ENCODE results near the gene OARD1. TPM values are rescaled to one million over a fixed set of nuclear protein-coding genes. Genes with fewer than 3 reads are reported as not detected.

The OARD1 gene
- total and polyA plus RNA-seq, 10 of the 15 experiments (the other 5 are each of a cell fraction or from before 2014, with no cell fraction given) = 19.0 to 63.5 (median 43.6) TPM

DNA sequence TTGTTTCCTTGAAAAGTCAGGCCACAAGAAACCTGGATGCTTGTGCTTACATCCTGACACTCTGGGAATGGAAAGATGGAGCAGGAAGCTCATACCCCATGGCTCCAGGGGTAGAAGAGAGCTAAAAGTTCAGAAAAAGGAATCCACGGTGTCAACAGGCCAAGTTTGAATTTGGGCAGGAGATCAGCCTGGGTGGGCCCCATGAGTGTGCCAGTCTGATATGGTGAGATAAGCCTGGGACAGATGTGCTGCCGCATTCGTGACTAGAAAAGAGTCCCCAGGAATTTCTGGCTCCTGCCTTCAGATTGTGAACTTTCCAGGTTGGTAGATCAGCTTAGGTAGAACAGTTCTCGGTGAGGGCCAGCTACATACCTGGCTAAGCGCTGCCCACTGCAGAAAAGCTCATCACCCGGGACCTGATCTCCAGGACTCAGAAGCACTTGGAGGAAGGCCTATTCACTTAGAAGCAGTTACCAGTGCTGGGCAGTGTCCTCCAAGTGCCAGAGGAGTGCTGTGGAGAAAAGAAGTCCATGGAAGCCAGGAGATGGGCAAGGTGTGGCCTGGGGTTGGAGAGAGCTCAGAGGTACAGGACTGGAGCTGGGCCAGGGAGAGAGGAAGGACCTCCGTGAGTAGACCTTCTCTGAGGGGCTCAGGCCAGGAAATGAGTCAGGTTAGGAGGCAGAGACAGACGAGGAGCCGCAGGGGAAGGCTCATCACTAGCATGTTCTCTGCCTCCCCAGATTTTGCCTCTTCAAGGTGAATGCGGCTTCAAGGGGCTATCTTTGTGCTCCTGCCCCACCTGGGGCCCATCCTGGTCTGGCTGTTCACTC, 29.7 kb downstream of the OARD1 start, which contains the start of gene TSPO2:
Gene TSPO2 (plus strand): TSS at position 242 of the 830 bp plus-strand sequence. CDS start 519 bp downstream, at position 761.
- FAIRE-seq = no peak
- no peak for TF ChIP-seq MEF2A (IDR thresholded peaks at IDR 0.05; ENCODE audit: insufficient read depth, low read depth, low read length)
- TF ChIP-seq KLF5 (IDR thresholded peaks at IDR 0.05; ENCODE audit: partially characterized antibody) = no peak
- H3K9me3 ChIP-seq (replicated peaks; ENCODE audit: control insufficient read depth, insufficient read depth, low read length) = no peaks in the 10 kb centered on the region
- H3K79me2 ChIP-seq (ENCODE audit: control insufficient read depth, insufficient read depth, low read length) = no peaks in the 10 kb centered on the region
- H3K27me3 ChIP-seq (replicated peaks in 1 of 2; ENCODE audit: control insufficient read depth in 2 of 2, insufficient read depth in 2 of 2, low read length in 1 of 2) = no peaks in the 10 kb centered on the region
- no peak for DNase-seq (ENCODE audit: low read depth, low spot score)
- H4K20me1 ChIP-seq (ENCODE audit: control insufficient read depth, insufficient read depth) = no peaks in the 10 kb centered on the region
- in situ Hi-C loops (cut with MboI) = no loop called here
- H3K4me2 ChIP-seq (ENCODE audit: control insufficient read depth, insufficient read depth) = no peak within 1 kb of the TSS
- RAD21 ChIA-PET (ENCODE audit: unreplicated experiment) = no interaction called here
- 86% methylated on average over 10 of the region's 10 CpGs for WGBS (ENCODE audit: insufficient coverage, insufficient replicate concordance, low lambda C conversion rate, missing lambda C conversion rate)
- CTCF ChIA-PET = interaction anchor here (0.6 to 0.9 kb wide), 2 partner anchors 8 to 13 kb away, joined by 3 read pairs; no protein-coding TSS in a partner anchor
- SMC1A ChIA-PET (ENCODE audit: uncharacterized antibody, unreplicated experiment) = no interaction called here
- BruUV-seq (replicated peaks) = no TSS peak
- H3K36me3 ChIP-seq (ENCODE audit: control insufficient read depth in 2 of 2, insufficient read depth in 2 of 2, low read length in 1 of 2) = no peaks in the 10 kb centered on the region
- no peak within 1 kb of the TSS for H3K4me3 ChIP-seq
- intact Hi-C loops (cut with micrococcal nuclease; ENCODE audit: unreplicated experiment) = no loop called here
- ATAC-seq = no peak
- no peak within 1 kb of the TSS for H3K9ac ChIP-seq (ENCODE audit: control insufficient read depth, insufficient read depth, low read length)
- POLR2A ChIA-PET = no interaction called here
- no peaks in the 10 kb centered on the region for H3K4me1 ChIP-seq (ENCODE audit: control insufficient read depth, insufficient read depth, low read length)
- H3K27ac ChIP-seq (ENCODE audit: control insufficient read depth, insufficient read depth) = no peak within 1 kb of the TSS
- H2AFZ ChIP-seq (ENCODE audit: control insufficient read depth, low read depth, low read length) = no peak within 1 kb of the TSS

DNA sequence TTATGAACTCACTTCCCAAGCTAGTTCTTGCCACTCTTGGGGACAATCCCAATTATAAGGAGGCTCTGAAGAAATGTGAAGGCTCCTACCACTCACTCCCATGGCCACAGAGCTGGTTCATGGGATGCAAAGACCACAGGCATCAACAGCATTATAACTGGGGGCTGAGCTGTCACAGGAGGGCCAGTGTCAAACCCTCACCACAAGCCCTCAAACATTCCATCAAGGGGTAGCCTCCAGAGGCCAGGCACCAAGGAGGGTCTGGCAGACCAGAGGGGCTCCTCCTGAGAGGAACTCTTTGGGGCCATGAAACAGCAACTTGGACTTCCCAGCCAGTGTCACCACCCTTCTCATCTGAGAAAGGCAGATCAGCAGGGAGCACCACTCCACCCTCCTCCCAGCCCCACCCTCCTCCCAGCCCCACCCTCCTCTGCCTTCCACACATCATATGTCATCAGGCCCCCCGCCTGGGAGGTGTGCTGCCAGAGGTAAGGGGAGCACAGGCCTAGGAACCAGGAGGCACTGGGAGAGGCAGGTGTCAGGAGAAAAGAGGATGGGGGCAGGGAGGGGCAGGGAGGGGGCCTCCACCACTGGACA, 31.1 kb downstream of the OARD1 start:
- no peaks in the 10 kb centered on the region for H3K4me1 ChIP-seq (ENCODE audit: control insufficient read depth, insufficient read depth, low read length)
- H4K20me1 ChIP-seq (ENCODE audit: control insufficient read depth, insufficient read depth) = no peaks in the 10 kb centered on the region
- 0% methylated on average over 1 of the region's 1 CpG for WGBS (ENCODE audit: insufficient coverage, insufficient replicate concordance, low lambda C conversion rate, missing lambda C conversion rate)
- H3K4me3 ChIP-seq = no peak overlapping the region
- ChIA-PET RAD21 (ENCODE audit: unreplicated experiment) (interaction anchor here (2.1 kb wide), 1 partner anchor 13 kb away, joined by 5 read pairs; no protein-coding TSS in a partner anchor), POLR2A (interaction anchor here (0.9 to 1.3 kb wide), 3 partner anchors 16 to 34 kb away, joined by 3 read pairs; no protein-coding TSS in a partner anchor), SMC1A (ENCODE audit: uncharacterized antibody, unreplicated experiment) (interaction anchor here (1.1 to 2.9 kb wide), 4 partner anchors 9 to 22 kb away, joined by 3 to 13 read pairs (median 6); no protein-coding TSS in a partner anchor), CTCF (interaction anchor here (1.1 to 7.7 kb wide), 10 partner anchors 9 to 141 kb away, joined by 3 to 62 read pairs (median 10); partner anchors contain the start of genes NFYA and OARD1)
- BruUV-seq (replicated peaks) = no TSS peak
- no peak for DNase-seq (ENCODE audit: low read depth, low spot score)
- H3K9ac ChIP-seq (ENCODE audit: control insufficient read depth, insufficient read depth, low read length) = no peak overlapping the region
- FAIRE-seq = no peak
- no peaks in the 10 kb centered on the region for H3K9me3 ChIP-seq (replicated peaks; ENCODE audit: control insufficient read depth, insufficient read depth, low read length)
- H3K79me2 ChIP-seq (ENCODE audit: control insufficient read depth, insufficient read depth, low read length) = no peaks in the 10 kb centered on the region
- no peak overlapping the region for H2AFZ ChIP-seq (ENCODE audit: control insufficient read depth, low read depth, low read length)
- H3K27me3 ChIP-seq (replicated peaks in 1 of 2; ENCODE audit: control insufficient read depth in 2 of 2, insufficient read depth in 2 of 2, low read length in 1 of 2) = no peaks in the 10 kb centered on the region
- no peak for ATAC-seq
- in situ Hi-C loops (cut with MboI) = no loop called here
- TF ChIP-seq, protein P1, sequence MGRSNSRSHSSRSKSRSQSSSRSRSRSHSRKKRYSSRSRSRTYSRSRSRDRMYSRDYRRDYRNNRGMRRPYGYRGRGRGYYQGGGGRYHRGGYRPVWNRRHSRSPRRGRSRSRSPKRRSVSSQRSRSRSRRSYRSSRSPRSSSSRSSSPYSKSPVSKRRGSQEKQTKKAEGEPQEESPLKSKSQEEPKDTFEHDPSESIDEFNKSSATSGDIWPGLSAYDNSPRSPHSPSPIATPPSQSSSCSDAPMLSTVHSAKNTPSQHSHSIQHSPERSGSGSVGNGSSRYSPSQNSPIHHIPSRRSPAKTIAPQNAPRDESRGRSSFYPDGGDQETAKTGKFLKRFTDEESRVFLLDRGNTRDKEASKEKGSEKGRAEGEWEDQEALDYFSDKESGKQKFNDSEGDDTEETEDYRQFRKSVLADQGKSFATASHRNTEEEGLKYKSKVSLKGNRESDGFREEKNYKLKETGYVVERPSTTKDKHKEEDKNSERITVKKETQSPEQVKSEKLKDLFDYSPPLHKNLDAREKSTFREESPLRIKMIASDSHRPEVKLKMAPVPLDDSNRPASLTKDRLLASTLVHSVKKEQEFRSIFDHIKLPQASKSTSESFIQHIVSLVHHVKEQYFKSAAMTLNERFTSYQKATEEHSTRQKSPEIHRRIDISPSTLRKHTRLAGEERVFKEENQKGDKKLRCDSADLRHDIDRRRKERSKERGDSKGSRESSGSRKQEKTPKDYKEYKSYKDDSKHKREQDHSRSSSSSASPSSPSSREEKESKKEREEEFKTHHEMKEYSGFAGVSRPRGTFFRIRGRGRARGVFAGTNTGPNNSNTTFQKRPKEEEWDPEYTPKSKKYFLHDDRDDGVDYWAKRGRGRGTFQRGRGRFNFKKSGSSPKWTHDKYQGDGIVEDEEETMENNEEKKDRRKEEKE (IDR thresholded peaks at IDR 0.05) = no peak
- no peak for TF ChIP-seq TCF12 (IDR thresholded peaks at IDR 0.05; ENCODE audit: low read depth, low read length)
- no peak for TF ChIP-seq PAX5 (IDR thresholded peaks at IDR 0.05; ENCODE audit: borderline replicate concordance, low read depth, low read length)
- TF ChIP-seq MTA3 (IDR thresholded peaks at IDR 0.05; ENCODE audit: borderline replicate concordance, low read length) = no peak
- TF ChIP-seq MEF2B (IDR thresholded peaks at IDR 0.05; ENCODE audit: partially characterized antibody, poor library complexity, severe bottlenecking) = no peak
- TF ChIP-seq NFXL1 (IDR thresholded peaks at IDR 0.05; ENCODE audit: borderline replicate concordance) = no peak
- no peak overlapping the region for H3K4me2 ChIP-seq (ENCODE audit: control insufficient read depth, insufficient read depth)
- intact Hi-C loops (cut with micrococcal nuclease; ENCODE audit: unreplicated experiment) = no loop called here
- no peak overlapping the region for H3K27ac ChIP-seq (ENCODE audit: control insufficient read depth, insufficient read depth)
- H3K36me3 ChIP-seq (ENCODE audit: control insufficient read depth in 2 of 2, insufficient read depth in 2 of 2, low read length in 1 of 2) = no peaks in the 10 kb centered on the region

Data from GM12878 (cell line).